K562 (cell line): Measurements from ENCODE around the gene ZNF565. TPM values are rescaled to one million over a fixed set of nuclear protein-coding genes. Genes with fewer than 3 reads are reported as not detected.

Source experiments
- E4F1 ChIP-seq: fragments of 250-450 bp; sonication (Bioruptor Pico); IDR thresholded peaks from 2 replicates; pipeline ENCODE4 v1.5.0; 2021; ENCODE audit warnings: mild to moderate bottlenecking, borderline replicate concordance
- FOXM1 ChIP-seq, 2 experiments: fragments of 450-650 bp in 1 of 2; sonication (generic) in 1 of 2; formaldehyde crosslinking in 1 of 2; IDR thresholded peaks; 2 replicates each; pipeline versions ENCODE4 v1.6.1 to v1.9.0; 2017 to 2022; ENCODE audit warnings: low read depth in 2 of 2, mild to moderate bottlenecking in 2 of 2, missing genetic modification reagents in 1 of 2, moderate library complexity in 1 of 2
- FOXP4 ChIP-seq: sonication (generic); formaldehyde crosslinking; IDR thresholded peaks from 2 replicates; pipeline ENCODE4 v1.8.0; 2022; ENCODE audit warnings: mild to moderate bottlenecking, missing genetic modification reagents, borderline replicate concordance
- HNRNPLL ChIP-seq: fragments of 200-400 bp; formaldehyde crosslinking; IDR thresholded peaks from 2 replicates; pipeline ENCODE4 v1.6.1; 2017; ENCODE audit warnings: low read length, low read depth, mild to moderate bottlenecking; ENCODE audit not compliant: poor library complexity, severe bottlenecking
- PHF8 ChIP-seq: fragments of 200-600 bp; sonication (generic); IDR thresholded peaks from 2 replicates; pipeline ENCODE4 v1.6.1; 2012; ENCODE audit warnings: mixed run types, mild to moderate bottlenecking, inconsistent platforms, low read length, moderate library complexity, borderline replicate concordance
- POLR2AphosphoS5 ChIP-seq: IDR thresholded peaks from 2 replicates; pipeline ENCODE4 v1.6.1; 2011; ENCODE audit warnings: mild to moderate bottlenecking, low read depth, low read length, moderate library complexity; ENCODE audit not compliant: control insufficient read depth, insufficient read depth
- POLR2B ChIP-seq: fragments of 450-650 bp; IDR thresholded peaks from 2 replicates; pipeline ENCODE4 v1.6.1; 2018; ENCODE audit warnings: low read depth; ENCODE audit not compliant: partially characterized antibody
- TRIM28 ChIP-seq: fragments of 450-650 bp; IDR thresholded peaks from 2 replicates; pipeline ENCODE4 v1.6.1; 2017
- UBTF ChIP-seq, 2 experiments: IDR thresholded peaks; 2 replicates each; pipeline ENCODE4 v1.6.1; 2012; ENCODE audit warnings: improper control_type of control experiment in 2 of 2, low read depth in 2 of 2, low read length in 2 of 2, borderline replicate concordance in 1 of 2
- USF2 ChIP-seq: sonication (generic); formaldehyde crosslinking; IDR thresholded peaks from 2 replicates; pipeline ENCODE4 v1.5.0; 2020; ENCODE audit warnings: missing genetic modification reagents
- ZBTB7A ChIP-seq: IDR thresholded peaks from 2 replicates; pipeline ENCODE4 v1.6.1; 2011; ENCODE audit warnings: low read depth, mild to moderate bottlenecking, low read length, moderate library complexity, borderline replicate concordance; ENCODE audit not compliant: control insufficient read depth
- ZNF232 ChIP-seq: sonication (generic); formaldehyde crosslinking; IDR thresholded peaks from 2 replicates; pipeline ENCODE4 v1.8.0; 2022; ENCODE audit warnings: mild to moderate bottlenecking, missing genetic modification reagents
- polyA plus RNA-seq, 8 experiments: library from polyadenylated mRNA; depleted of rRNA in 4 of 8; stranded (reverse) in 5 of 8; unstranded in 3 of 8; fragments of >200 nt; fragmentation: Nextera tagmentation in 2 of 8; fragmentation: Illumina TruSeq in 1 of 8; extraction: Ambion mirVana in 2 of 8; extraction: Trizol in 1 of 8; gene quantifications; 2 replicates each; pipeline versions ENCODE4 v1.2.1 to v1.2.3, GENCODE V29; 2011 to 2014; ENCODE audit warnings: inconsistent platforms in 1 of 8, missing spikeins in 1 of 8
- total RNA-seq, 7 experiments: library from RNA; depleted of rRNA in 6 of 7; stranded (reverse); fragments of >200 nt in 6 of 7; fragmentation: Illumina TruSeq in 2 of 7; extraction: Trizol in 2 of 7; gene quantifications; 2 replicates each; pipeline versions ENCODE4 v1.2.1 to v1.2.3, GENCODE V29; 2011 to 2021; ENCODE audit warnings: low replicate concordance in 1 of 7
- TF ChIP-seq, protein P1 (sequence below): fragments of 200-800 bp; sonication (Bioruptor generic); IDR thresholded peaks from 2 replicates; pipeline ENCODE4 v1.6.1; 2017; ENCODE audit warnings: missing genetic modification characterization, missing compliant biosample characterization

The ZNF565 gene
- total and polyA plus RNA-seq, 9 of the 15 experiments (the other 6 are each of a cell fraction or from before 2014, with no cell fraction given): 1.3 to 3.2 (median 2.6) TPM

- TF ChIP-seq FOXP4 (CRISPR knock-in tag) (0 out of 2 replicates have a peak, but pooled peaks have one; percentile 23), E4F1 (CRISPR knock-in tag) (no peak), POLR2AphosphoS5 (peak; percentile 86), UBTF (IDR thresholded peaks at IDR 0.05; ENCODE audit: borderline replicate concordance in 1 of 2, low read depth in 2 of 2, low read length in 2 of 2) (0 out of 4 replicates have a peak, but pooled peaks of 1 of the 2 experiments have one; percentile 20), USF2 (CRISPR knock-in tag) (peak; percentile 58), FOXM1 (IDR thresholded peaks at IDR 0.05; ENCODE audit: low read depth) (no peak), FOXM1 (CRISPR knock-in tag; IDR thresholded peaks at IDR 0.05; ENCODE audit: low read depth) (no peak), POLR2B (peak; percentile 96), TRIM28 (peak; percentile 25; the same call in 1 of the 2 replicates), ZBTB7A (peak; percentile 75; the same call in 1 of the 2 replicates), PHF8 (peak; percentile 84; the same call in 1 of the 2 replicates), ZNF232 (CRISPR knock-in tag) (no peak), HNRNPLL (peak; percentile 49)
- TF ChIP-seq, protein P1, sequence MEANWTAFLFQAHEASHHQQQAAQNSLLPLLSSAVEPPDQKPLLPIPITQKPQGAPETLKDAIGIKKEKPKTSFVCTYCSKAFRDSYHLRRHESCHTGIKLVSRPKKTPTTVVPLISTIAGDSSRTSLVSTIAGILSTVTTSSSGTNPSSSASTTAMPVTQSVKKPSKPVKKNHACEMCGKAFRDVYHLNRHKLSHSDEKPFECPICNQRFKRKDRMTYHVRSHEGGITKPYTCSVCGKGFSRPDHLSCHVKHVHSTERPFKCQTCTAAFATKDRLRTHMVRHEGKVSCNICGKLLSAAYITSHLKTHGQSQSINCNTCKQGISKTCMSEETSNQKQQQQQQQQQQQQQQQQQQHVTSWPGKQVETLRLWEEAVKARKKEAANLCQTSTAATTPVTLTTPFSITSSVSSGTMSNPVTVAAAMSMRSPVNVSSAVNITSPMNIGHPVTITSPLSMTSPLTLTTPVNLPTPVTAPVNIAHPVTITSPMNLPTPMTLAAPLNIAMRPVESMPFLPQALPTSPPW (CRISPR knock-in tag): peak; percentile 87
Observed at GRCh38 chr19:36214386-36215275, at the start of gene ZNF565, which contains the start of gene ZNF146 (continued).
